IPS-15b (cell line): Measurements from ENCODE around the gene TIGD6.

Experiments
- H3K27me3 ChIP-seq: one replicate; pipeline ENCODE4 v1.6.1; 2013; ENCODE audit warnings: low read length; ENCODE audit not compliant: control insufficient read depth, insufficient read depth
- H3K36me3 ChIP-seq: one replicate; pipeline ENCODE4 v1.6.1; 2013; ENCODE audit warnings: low read length; ENCODE audit not compliant: control insufficient read depth, insufficient read depth
- H3K4me1 ChIP-seq: one replicate; pipeline ENCODE4 v1.6.1; 2013; ENCODE audit warnings: mild to moderate bottlenecking, low read length; ENCODE audit not compliant: control insufficient read depth, insufficient read depth
- H3K4me3 ChIP-seq: one replicate; pipeline ENCODE4 v1.5.1; 2013; ENCODE audit warnings: low read depth, low read length
- H3K9ac ChIP-seq: one replicate; pipeline ENCODE4 v1.6.1; 2013; ENCODE audit warnings: low read depth, mild to moderate bottlenecking, low read length
- H3K9me3 ChIP-seq: one replicate; pipeline ENCODE4 v1.6.1; 2013; ENCODE audit warnings: mild to moderate bottlenecking, low read length; ENCODE audit not compliant: control insufficient read depth, insufficient read depth

TIGD6 gene

GRCh38 chr5:150014456-150014855 lies 14.0 kb upstream of the TIGD6 start:
- peaks cover 35% of the 10 kb centered on the region for H3K36me3 ChIP-seq

DNA sequence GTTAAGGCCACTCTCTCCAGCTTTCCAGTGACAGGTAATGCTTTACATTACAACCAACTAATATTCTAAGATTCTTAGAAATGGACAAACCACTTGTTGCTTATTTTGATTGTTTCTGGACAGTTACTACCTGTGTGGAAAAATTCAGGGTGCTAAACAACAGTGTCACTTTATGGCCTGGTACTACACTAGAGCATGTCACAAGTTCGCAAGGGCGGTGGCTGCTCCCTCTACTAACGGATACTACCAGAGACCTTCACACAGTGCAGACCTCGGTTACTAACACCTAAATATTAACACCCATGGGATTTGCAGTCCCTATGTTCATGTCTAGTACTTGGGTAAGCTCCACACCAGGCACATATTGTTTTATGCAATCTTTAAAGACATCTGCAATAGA lies 13.5 kb upstream of the TIGD6 start:
- Histone ChIP-seq H3K4me3 (no peak overlapping the region), H3K9ac (no peak overlapping the region), H3K9me3 (peaks cover 3% of the 10 kb centered on the region), H3K36me3 (peaks cover 37% of the 10 kb centered on the region), H3K27me3 (no peaks in the 10 kb centered on the region), H3K4me1 (no peaks in the 10 kb centered on the region)

More at GRCh38 chr5:150014456-150014855, 14.0 kb upstream of the TIGD6 start:
- Histone ChIP-seq H3K9ac (no peak overlapping the region), H3K27me3 (no peaks in the 10 kb centered on the region), H3K4me3 (no peak overlapping the region), H3K4me1 (no peaks in the 10 kb centered on the region), H3K9me3 (peaks cover 3% of the 10 kb centered on the region)

DNA sequence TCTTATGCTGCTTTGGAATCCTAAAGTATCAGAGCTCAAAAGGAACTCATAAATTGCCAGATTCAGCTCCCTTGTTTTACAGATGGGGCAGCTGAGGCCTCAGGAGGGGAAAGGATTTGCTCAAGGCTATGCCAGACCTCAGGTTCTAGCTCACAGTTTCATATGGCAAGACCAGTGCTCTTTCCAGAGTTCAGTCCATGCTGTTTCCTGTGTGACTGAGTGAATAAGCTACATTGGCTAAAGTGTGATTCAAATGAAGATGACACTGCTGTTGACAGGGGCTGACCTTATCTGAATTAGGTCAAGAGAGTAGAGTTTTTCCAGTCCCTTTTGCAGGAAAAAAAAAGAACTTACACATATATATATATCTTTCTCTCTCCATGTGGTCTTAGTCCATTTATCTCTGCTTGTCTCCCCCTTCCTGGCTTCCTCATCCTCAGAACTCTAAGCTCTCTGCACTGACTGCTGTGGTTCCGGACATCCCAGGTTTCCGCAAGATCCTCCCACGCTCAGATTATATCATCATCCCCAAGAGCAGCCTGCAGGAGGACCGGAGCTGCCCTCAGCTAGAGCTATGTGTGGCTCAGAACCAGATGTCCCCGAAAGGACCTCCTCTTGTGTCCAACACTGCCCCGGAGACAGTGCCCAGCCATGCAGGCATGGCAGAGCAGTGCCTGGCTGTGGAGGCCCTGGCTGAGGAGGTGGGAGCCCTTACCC lies 9.4 kb upstream of the TIGD6 start:
- no peaks in the 10 kb centered on the region for H3K4me1 ChIP-seq
- no peak overlapping the region for H3K4me3 ChIP-seq
- H3K9me3 ChIP-seq: peaks cover 3% of the 10 kb centered on the region
- no peak overlapping the region for H3K9ac ChIP-seq
- H3K36me3 ChIP-seq: peaks cover 31% of the 10 kb centered on the region
- no peaks in the 10 kb centered on the region for H3K27me3 ChIP-seq

DNA sequence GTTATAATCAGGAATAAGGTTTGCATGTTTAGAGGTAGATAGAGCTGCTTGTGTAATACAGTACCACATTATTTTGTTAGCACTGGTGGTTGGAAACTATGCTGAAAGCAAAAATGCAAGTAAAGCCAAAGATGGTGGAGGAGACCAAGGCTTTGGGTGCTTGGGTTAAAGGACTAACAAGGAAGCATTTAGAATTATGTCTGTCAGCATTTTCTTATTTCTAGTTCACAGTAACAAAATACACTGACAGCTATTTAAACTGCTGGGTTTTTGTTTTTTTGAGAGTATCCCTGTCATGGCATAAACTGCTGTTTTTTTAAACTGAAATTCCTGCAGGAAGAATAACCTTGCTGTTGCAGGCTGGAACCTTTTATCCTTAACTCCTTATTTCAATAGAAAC lies 6.6 kb upstream of the TIGD6 start:
- Histone ChIP-seq H3K9me3 (no peaks in the 10 kb centered on the region), H3K4me1 (no peaks in the 10 kb centered on the region), H3K27me3 (no peaks in the 10 kb centered on the region), H3K36me3 (peaks cover 20% of the 10 kb centered on the region), H3K9ac (no peak overlapping the region), H3K4me3 (no peak overlapping the region)

GRCh38 chr5:150006318-150006717 lies 5.9 kb upstream of the TIGD6 start:
- H3K36me3 ChIP-seq: peaks cover 20% of the 10 kb centered on the region
- H3K9ac ChIP-seq: no peak overlapping the region
- no peaks in the 10 kb centered on the region for H3K9me3 ChIP-seq

GRCh38 chr5:150001660-150002486 lies 1.4 kb upstream of the TIGD6 start:
- H3K27me3 ChIP-seq: no peaks in the 10 kb centered on the region
- no peaks in the 10 kb centered on the region for H3K4me1 ChIP-seq
- H3K36me3 ChIP-seq: no peaks in the 10 kb centered on the region
- no peaks in the 10 kb centered on the region for H3K9me3 ChIP-seq
- H3K9ac ChIP-seq: peak overlapping the region; percentile 92
- H3K4me3 ChIP-seq: peak overlapping the region; percentile 81

More at GRCh38 chr5:150006318-150006717, 5.9 kb upstream of the TIGD6 start:
- no peak overlapping the region for H3K4me3 ChIP-seq
- H3K4me1 ChIP-seq: no peaks in the 10 kb centered on the region
- no peaks in the 10 kb centered on the region for H3K27me3 ChIP-seq

- Histone ChIP-seq H3K4me1 (no peaks in the 10 kb centered on the region), H3K36me3 (no peaks in the 10 kb centered on the region), H3K9me3 (no peaks in the 10 kb centered on the region), H3K9ac (peak overlapping the region; percentile 92), H3K4me3 (peak overlapping the region; percentile 81), H3K27me3 (no peaks in the 10 kb centered on the region)
These were observed 671 bp upstream of the TIGD6 start for GRCh38 chr5:150000990-150001659.

DNA sequence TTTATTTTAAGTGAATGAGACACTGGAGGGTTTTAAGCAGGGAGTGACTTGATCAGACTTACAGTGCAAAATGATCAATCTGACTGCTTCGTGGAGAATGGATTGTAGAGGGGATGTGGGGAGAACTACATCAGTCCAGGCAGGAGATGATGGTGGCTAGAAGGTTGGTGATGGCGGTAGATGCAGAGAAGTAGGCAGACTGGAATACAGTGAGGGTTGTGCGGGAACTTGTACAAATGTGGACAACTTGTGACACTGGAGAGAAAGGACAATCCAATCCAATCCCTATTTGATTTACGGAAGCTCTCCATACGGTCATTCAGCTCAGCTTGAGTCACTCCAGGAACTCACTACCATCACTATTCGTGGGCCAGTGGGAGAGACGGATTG lies 593 bp downstream of the TIGD6 start:
- Histone ChIP-seq H3K9ac (peak overlapping the region; percentile 92), H3K4me3 (peak overlapping the region; percentile 81), H3K9me3 (no peaks in the 10 kb centered on the region), H3K36me3 (no peaks in the 10 kb centered on the region), H3K27me3 (no peaks in the 10 kb centered on the region), H3K4me1 (no peaks in the 10 kb centered on the region)

- Histone ChIP-seq H3K4me1 (no peaks in the 10 kb centered on the region), H3K27me3 (no peaks in the 10 kb centered on the region), H3K4me3 (peak overlapping the region; percentile 81), H3K9me3 (no peaks in the 10 kb centered on the region), H3K36me3 (no peaks in the 10 kb centered on the region), H3K9ac (peak overlapping the region; percentile 92)
These were observed 1.1 kb downstream of the TIGD6 start for GRCh38 chr5:149999359-149999758.

DNA sequence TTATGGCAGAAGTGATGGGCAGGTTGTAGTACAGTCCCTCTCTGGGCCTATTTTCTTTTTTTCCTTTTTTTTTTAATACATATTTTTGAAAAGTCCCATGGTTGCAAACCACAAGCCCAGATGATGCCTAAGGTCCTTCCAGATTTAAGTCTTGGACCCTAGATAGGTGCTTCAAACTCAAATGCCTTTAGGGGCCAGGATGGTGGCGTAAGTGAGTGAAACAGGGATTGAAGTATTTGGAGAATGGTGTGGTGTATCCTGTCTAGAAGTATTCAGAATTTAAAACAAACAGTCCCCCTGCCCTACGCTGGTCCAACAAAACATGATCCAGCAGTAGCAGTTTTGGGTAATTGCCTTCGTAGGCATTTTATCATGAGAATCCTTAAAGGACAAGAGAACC lies 2.2 kb downstream of the TIGD6 start:
- Histone ChIP-seq H3K9me3 (no peaks in the 10 kb centered on the region), H3K36me3 (no peaks in the 10 kb centered on the region), H3K27me3 (no peaks in the 10 kb centered on the region), H3K9ac (no peak overlapping the region), H3K4me3 (no peak overlapping the region), H3K4me1 (no peaks in the 10 kb centered on the region)

DNA sequence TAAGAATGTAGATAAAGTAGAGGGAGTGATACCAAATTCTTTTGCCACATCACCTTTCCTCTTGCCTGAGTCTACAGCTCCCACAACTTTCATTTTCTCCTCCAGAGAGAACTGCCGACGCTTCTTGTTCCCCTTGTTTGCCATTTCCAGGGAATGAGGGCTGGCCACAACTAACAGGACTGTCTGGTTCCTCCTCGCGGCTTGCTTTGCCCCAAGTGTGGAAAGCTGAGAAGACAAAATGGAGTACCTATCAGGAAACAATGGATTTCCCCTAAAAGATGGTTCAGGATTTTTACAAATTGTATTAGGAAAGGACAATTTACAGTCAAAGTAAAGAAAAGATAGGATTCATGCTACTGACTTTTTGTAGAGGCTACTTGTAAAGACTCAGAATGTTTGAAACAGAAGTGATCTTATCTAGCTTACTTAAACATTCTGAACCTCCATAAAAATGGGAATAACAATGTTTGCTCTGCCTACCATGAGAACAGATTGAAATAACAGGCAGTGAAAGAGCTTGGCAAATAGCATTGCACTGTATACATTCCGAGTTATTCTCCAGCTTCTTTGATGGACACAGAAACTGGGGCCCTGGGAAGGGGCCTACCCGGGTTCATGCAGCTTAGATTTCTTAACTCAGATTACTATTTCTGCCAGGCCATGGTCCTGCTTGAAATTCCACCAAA lies 4.1 kb downstream of the TIGD6 start:
- H3K36me3 ChIP-seq: no peaks in the 10 kb centered on the region
- no peak overlapping the region for H3K9ac ChIP-seq
- no peaks in the 10 kb centered on the region for H3K9me3 ChIP-seq
- H3K4me3 ChIP-seq: no peak overlapping the region
- no peaks in the 10 kb centered on the region for H3K4me1 ChIP-seq
- no peaks in the 10 kb centered on the region for H3K27me3 ChIP-seq
